GM21381 (cell line): ENCODE data around the gene GRID1.

ENCODE experiments used
- ATAC-seq: cut with Tn5 transposase; IDR thresholded peaks from one replicate; pipeline ENCODE4 v1.9.1; 2021; ENCODE audit warnings: mild to moderate bottlenecking, moderate library complexity; ENCODE audit not compliant: unreplicated experiment

The GRID1 gene

DNA sequence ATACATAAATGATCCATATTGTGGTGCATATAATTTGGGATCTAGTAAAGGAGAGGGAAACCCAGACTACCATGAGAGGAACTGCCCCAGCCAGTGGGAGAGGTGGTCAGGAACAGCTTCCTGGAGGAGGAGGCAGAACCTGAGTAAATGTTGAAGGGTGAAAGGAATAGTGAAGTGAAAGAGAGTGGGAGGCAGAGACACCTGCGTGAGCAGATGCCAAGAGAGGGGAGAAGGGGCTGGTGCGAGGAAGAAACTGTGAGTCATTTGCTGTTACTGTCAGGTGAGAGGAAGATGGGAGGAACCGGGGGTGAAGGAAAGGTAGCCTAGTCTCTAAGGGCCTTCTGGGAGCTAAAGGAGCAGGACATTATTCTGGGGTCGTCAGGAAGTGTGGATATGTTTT is 294.8 kb downstream of the GRID1 start:
- no peak for ATAC-seq

GRCh38 chr10:86071145-86071544 is 295.4 kb downstream of the GRID1 start:
- ATAC-seq: no peak

GRCh38 chr10:86070278-86070677 is 296.3 kb downstream of the GRID1 start:
- ATAC-seq: no peak

- ATAC-seq: no peak
Measured at GRCh38 chr10:86068231-86069054, 298.2 kb downstream of the GRID1 start.

DNA sequence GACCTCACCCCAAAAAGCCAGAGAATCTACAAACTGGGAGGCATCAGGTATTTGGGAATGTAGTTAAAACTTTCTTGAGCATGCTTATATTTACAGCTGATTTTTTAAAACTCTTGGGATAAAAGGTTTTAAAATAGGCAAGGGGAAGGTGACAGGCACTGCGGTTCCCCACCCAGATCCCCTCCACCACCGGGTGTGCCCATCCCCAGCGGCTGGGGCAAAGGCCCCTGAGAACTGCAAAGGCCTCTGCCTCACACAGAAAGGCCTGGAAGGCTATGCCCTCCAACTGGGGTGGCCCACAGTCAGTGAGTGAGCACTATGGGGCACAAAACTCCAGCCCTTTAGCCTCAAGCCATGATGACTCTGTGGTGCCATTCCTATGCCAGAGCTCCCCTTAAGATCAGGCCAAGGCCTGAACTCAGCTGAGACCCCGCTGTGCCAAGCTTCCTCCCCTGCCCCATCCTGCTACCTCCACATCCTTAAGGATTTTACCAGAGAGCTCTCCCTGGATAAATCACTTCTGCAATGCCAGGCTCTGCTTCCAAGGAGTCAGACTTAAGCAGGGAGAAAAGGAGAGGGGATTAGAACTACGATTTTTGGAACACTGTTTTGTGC is 299.1 kb downstream of the GRID1 start:
- no peak for ATAC-seq

DNA sequence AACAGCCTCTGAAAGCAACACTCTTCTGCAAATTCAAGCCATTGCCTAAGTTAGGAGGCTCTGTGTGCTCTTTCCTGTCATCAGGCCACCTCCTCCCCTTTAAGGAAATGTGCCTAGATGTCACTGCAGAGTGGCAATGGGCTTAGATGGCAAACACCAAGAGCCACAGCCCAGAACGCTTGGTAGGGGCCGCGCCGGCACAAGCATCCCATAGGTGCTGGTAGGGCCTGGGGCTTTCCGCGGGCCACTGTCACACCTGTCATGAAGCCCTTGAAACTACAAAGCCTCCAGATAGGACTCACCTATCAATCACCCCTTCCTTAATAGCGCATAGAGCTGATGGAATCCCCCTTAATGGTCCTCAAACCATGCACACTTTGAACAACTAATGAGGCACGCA is 299.9 kb downstream of the GRID1 start:
- ATAC-seq: no peak

DNA sequence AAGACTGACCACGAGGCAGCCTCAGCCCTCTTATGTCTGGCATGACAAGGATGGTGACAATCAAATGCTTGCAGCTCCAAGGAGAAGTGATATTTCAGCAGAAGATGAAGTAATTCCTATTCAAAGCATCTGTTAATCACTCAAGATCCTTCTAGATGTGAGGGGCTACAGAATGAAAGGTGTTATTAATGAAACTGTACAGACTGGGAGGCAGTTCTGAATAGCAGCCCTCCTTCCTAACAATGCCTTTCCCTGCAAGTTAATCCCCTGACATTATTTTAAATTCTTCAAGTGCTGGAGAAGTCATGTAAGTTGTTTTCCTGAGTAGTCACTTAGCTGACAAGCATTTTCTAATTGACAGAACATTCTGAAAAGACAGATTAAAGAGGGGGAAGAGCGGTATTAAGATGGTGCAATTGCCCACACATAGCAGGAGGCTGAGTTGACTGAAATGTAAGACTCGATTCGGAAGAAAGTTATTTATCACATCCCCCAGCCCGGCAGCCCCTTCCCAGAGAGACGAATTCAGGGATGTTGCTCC is 300.8 kb downstream of the GRID1 start:
- no peak for ATAC-seq

GRCh38 chr10:86064931-86065662 is 301.5 kb downstream of the GRID1 start:
- ATAC-seq: no peak

- no peak for ATAC-seq
Measured at GRCh38 chr10:86064219-86064618, 302.4 kb downstream of the GRID1 start.

DNA sequence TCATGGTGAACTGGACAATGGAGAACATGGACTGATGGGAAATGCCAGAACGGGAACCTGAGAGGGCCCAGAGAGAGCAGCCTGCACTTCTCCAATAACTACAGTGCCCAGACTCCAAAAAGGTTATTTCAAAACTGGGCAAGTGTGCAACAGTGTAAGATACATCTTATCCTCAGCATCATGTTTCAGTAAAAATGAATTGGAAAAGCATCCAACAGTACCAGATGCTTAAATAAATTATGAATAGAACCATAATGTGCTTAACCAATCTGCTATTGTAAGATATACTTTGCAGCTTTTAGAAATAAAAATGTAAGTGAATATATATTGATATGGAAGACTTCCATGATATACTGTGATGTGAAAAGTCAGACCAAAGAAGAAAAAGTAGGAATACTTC is 303.3 kb downstream of the GRID1 start:
- no peak for ATAC-seq

GRCh38 chr10:86062647-86063145 is 303.9 kb downstream of the GRID1 start:
- no peak for ATAC-seq

DNA sequence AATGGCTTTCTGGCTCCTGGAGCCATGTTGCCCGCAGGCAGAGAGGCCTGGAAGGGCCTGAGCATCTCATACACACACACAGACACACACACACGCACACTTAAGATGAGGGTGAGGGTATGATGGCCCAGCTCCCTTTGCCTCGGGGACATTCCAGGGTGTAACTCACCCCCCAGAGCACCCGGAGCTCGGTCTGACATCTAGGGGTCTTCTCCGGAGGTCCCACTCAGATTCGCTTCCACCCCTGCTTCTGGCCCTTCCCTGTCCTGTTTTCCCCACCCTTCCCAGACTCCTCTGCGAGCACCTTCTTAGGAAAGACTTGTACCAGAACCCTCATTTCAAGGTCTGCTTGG is 304.4 kb downstream of the GRID1 start:
- no peak for ATAC-seq

- no peak for ATAC-seq
Measured at GRCh38 chr10:86061278-86062197, 305.1 kb downstream of the GRID1 start.

DNA sequence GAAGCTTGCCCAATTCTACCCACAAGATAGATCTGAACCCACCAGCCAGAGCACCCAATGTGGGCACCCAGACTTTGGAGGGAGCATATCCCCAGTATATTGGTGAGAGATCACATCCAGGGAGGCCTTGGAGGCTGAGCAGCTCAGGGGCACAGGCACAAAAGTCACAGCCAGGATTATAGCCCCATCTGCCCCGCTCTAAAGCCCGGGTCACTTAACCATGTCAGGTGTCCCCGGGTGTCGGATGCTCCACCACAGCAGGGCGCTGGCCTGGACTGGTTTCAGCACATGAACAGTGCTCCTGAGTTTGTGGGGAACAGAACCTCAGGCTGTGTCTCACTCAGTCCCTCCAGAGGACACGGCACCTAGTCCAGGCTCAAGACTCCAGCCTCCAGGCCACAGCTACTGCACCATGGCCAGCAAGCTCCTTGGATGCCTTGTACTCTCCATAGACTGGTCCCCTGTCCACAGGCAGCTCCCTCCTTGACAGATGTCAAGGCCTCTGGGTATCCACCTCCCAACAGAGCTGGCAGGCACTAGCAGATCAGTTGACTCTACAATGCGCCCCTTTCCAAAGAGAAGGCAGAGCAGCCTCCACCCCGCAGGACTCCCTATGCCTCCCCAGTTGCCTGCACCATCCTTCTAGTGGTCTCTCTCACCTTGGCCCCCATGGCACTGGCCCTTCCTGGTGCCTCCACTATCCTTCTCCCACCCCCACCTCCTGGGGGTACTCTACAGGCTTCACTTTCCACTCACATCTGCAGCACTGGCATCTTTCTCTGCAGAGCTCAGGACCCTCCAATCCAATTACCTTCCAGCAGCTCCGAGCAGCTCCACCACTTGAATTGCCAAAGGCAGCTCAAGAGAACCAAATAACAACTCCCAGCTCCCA is 306.0 kb downstream of the GRID1 start:
- ATAC-seq: no peak

- no peak for ATAC-seq
Measured at GRCh38 chr10:86059892-86060291, 306.7 kb downstream of the GRID1 start.

- no peak for ATAC-seq
Measured at GRCh38 chr10:86058964-86059363, 307.6 kb downstream of the GRID1 start.

DNA sequence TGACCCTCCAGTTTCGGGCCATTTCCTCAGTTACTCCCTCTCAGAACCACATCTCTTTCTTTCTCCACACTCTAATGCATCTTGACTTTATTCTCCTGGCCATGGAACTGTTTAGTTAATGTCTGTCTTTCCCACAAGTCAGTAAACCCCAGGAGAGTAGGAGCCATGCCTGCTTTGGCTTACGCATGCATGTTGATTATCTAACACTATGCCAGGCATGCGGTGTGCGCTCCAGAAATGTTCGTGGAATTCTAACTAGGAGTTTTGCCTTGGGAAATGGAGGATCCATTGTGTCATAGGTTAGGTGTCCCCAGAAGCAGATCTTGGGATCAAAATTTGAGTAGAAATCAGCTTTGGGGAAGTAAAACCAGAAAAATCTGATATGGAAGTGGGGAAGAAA is 308.9 kb downstream of the GRID1 start:
- no peak for ATAC-seq

- no peak for ATAC-seq
Measured at GRCh38 chr10:86056672-86057071, 309.9 kb downstream of the GRID1 start.

GRCh38 chr10:86055928-86056327 is 310.7 kb downstream of the GRID1 start:
- ATAC-seq: no peak
